Stimulated activated effector memory CD8-positive, alpha-beta T cell treated with anti-CD3 and anti-CD28 coated beads, Interleukin-12 subunit alpha, Interleukin-12 subunit beta, amount 100 ng/mL, for 72 hours (primary cell): ENCODE data around the gene ACAA2.
"Not testable (repeated sequence)": the region's sequence is repeated elsewhere in the genome, so short reads cannot be mapped to it uniquely, and the experiment has no call there.

ENCODE experiments used
- ATAC-seq: fragments of 150-1000 bp; cut with Tn5 transposase; 2 replicates; pipeline ENCODE4 v1.10.0; 2021
- DNase-seq, 2 donors: peaks; one replicate each; pipeline ENCODE4 v3.0.0; 2021 to 2022; ENCODE audit warnings: low spot score in 2 of 2
- H3K27ac Mint-ChIP-seq: one replicate; pipeline ENCODE4 v1.8.0; 2022; ENCODE audit warnings: mild to moderate bottlenecking, mixed read lengths
- H3K36me3 Mint-ChIP-seq: one replicate; pipeline ENCODE4 v1.8.0; 2022; ENCODE audit warnings: mild to moderate bottlenecking, mixed read lengths
- H3K4me1 Mint-ChIP-seq: one replicate; pipeline ENCODE4 v1.8.0; 2022; ENCODE audit warnings: mixed read lengths
- H3K4me3 Mint-ChIP-seq: one replicate; pipeline ENCODE4 v1.8.0; 2022; ENCODE audit warnings: mild to moderate bottlenecking, mixed read lengths
- H3K9me3 Mint-ChIP-seq: one replicate; pipeline ENCODE4 v1.8.0; 2022; ENCODE audit warnings: mixed read lengths

ACAA2 gene

DNA sequence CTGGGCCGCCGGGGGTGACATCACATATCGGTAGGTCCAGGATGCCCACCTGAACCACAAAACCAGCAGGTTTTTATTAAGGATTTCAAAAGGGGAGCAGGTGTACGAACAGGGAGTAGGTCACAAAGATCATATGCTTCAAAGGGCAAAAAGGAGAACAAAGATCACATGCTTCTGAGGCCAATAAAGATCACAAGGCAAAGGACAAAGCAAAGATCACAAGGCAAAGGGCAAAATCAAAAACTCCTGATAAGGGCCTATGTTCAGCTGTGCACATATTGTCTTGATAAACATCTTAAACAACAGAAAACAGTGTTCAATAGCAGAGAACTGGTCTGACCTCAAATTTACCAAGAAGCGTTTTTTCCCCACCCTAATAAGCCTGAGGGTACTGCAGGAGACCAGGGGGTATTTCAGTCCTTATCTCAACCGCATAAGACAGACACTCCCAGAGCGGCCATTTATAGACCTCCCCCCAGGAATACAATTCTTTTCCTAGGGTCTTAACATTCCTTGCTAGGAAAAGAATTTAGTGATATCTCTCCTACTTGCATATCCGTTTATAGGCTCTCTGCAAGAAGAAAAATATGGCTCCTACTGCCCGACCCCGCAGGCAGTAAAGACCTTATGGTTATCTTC is 4.7 kb downstream of the ACAA2 start:
- not testable (repeated sequence) for H3K27ac Mint-ChIP-seq, ATAC-seq, H3K9me3 Mint-ChIP-seq, H3K4me3 Mint-ChIP-seq, H3K36me3 Mint-ChIP-seq, DNase-seq
- H3K4me1 Mint-ChIP-seq = peaks cover 48% of the 10 kb centered on the region

- Mint-ChIP-seq H3K9me3 (no peaks in the 10 kb centered on the region), H3K27ac (no peak overlapping the region), H3K36me3 (peaks cover 35% of the 10 kb centered on the region), H3K4me1 (peaks cover 41% of the 10 kb centered on the region), H3K4me3 (no peak overlapping the region)
- ATAC-seq = no peak
- DNase-seq = no peak
Observed at GRCh38 chr18:49804096-49804495, 9.2 kb downstream of the ACAA2 start.

DNA sequence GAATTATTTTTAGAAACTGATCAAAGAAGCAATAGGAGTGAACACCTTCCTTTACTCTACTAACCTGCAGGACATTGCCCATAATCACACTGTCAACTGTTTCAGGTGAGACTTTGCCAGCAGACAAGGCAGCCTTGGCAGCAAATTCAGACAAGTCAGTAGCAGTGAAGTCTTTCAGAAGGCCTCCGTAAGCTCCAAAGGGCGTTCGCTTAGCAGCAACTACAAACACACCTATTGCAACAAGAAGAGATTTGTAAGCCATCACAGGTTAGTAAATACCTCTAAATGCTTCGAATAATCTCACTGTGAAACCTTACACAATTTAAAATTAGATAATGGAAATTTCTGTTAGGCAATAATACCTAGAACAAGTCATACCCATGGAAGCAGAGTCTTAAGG is 10.7 kb downstream of the ACAA2 start:
- no peaks in the 10 kb centered on the region for H3K9me3 Mint-ChIP-seq
- peaks cover 46% of the 10 kb centered on the region for H3K36me3 Mint-ChIP-seq
- DNase-seq = no peak
- ATAC-seq = no peak
- no peak overlapping the region for H3K4me3 Mint-ChIP-seq
- H3K27ac Mint-ChIP-seq = no peak overlapping the region
- H3K4me1 Mint-ChIP-seq = peaks cover 41% of the 10 kb centered on the region

- peaks cover 43% of the 10 kb centered on the region for H3K4me1 Mint-ChIP-seq
- H3K9me3 Mint-ChIP-seq, H3K4me3 Mint-ChIP-seq, H3K27ac Mint-ChIP-seq, DNase-seq, ATAC-seq: not testable (repeated sequence)
- H3K36me3 Mint-ChIP-seq = peaks cover 65% of the 10 kb centered on the region
Observed at GRCh38 chr18:49800491-49800890, 12.8 kb downstream of the ACAA2 start.

- not testable (repeated sequence) for DNase-seq, ATAC-seq, H3K27ac Mint-ChIP-seq, H3K9me3 Mint-ChIP-seq, H3K4me3 Mint-ChIP-seq
- Mint-ChIP-seq H3K4me1 (peaks cover 37% of the 10 kb centered on the region), H3K36me3 (peaks cover 72% of the 10 kb centered on the region)
Observed at GRCh38 chr18:49799806-49800205, 13.5 kb downstream of the ACAA2 start.

GRCh38 chr18:49798001-49798400 is 15.3 kb downstream of the ACAA2 start:
- Mint-ChIP-seq H3K36me3 (peaks cover 87% of the 10 kb centered on the region), H3K9me3 (no peaks in the 10 kb centered on the region), H3K4me1 (peaks cover 20% of the 10 kb centered on the region), H3K27ac (no peak overlapping the region), H3K4me3 (no peak overlapping the region)
- ATAC-seq (no peak), DNase-seq (no peak)

- peaks cover 16% of the 10 kb centered on the region for H3K4me1 Mint-ChIP-seq
- peaks cover 89% of the 10 kb centered on the region for H3K36me3 Mint-ChIP-seq
- DNase-seq (no peak), ATAC-seq (no peak)
- no peaks in the 10 kb centered on the region for H3K9me3 Mint-ChIP-seq
- no peak overlapping the region for H3K27ac Mint-ChIP-seq
- H3K4me3 Mint-ChIP-seq = no peak overlapping the region
Observed at GRCh38 chr18:49795612-49796552, 17.5 kb downstream of the ACAA2 start.

DNA sequence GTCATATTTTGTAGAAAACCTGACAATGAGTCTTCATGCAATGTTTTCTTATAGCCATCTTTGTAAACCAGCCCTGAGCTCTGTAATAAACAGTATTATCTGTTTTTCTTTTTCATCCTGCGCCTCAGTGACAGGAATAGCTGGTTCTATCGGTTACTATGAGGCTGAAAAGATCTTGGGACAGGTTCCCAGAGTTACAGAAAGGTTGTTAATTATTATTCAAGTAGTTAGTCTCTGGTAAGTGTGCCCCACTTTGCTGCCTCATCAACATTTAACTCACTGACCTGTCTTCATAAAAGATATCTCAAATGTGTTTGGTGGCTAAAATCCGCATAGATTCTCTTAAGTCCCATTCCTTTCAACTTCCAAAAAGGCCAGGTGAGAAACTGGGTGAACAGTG is 18.6 kb downstream of the ACAA2 start:
- no peak overlapping the region for H3K27ac Mint-ChIP-seq
- peaks cover 23% of the 10 kb centered on the region for H3K4me1 Mint-ChIP-seq
- no peaks in the 10 kb centered on the region for H3K9me3 Mint-ChIP-seq
- no peak for DNase-seq
- H3K4me3 Mint-ChIP-seq = no peak overlapping the region
- ATAC-seq = no peak
- peaks cover 94% of the 10 kb centered on the region for H3K36me3 Mint-ChIP-seq

DNA sequence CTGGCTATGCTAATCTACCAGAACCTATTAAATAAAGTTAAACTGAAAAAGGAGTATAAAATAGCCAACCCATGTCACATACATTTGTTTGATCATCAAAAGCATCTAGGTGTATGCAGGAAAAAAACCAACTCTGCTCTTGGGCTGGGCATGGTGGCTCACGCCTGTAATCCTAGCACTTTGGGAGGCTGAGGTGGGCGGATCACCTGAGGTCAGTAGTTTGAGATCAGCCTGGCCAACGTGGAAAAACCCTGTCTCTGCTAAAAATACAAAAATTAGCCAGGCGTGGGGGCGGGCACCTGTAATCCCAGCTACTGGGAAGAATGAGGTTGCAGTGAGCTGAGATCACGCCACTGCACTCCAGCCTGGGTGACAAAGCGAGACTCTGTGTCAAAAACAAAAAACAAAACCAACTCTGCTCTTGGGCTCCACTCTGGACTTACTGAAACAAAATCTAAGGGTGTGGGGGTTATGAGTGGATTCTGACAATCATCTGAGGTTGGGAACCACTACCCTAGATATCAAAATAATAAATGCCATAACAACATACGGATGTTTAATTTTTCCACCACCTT is 23.7 kb downstream of the ACAA2 start:
- peak; percentile 65 for ATAC-seq
- Mint-ChIP-seq H3K27ac (peak overlapping the region; percentile 81), H3K36me3 (peaks cover 83% of the 10 kb centered on the region), H3K4me1 (peaks cover 51% of the 10 kb centered on the region)
- not testable (repeated sequence) for H3K4me3 Mint-ChIP-seq, DNase-seq, H3K9me3 Mint-ChIP-seq

- peaks cover 83% of the 10 kb centered on the region for H3K36me3 Mint-ChIP-seq
Observed at GRCh38 chr18:49788327-49788898, 24.9 kb downstream of the ACAA2 start.

GRCh38 chr18:49786019-49786720 is 27.2 kb downstream of the ACAA2 start:
- Mint-ChIP-seq H3K4me3 (no peak overlapping the region), H3K9me3 (no peaks in the 10 kb centered on the region), H3K4me1 (peaks cover 60% of the 10 kb centered on the region), H3K36me3 (peaks cover 70% of the 10 kb centered on the region), H3K27ac (no peak overlapping the region)
- DNase-seq = no peak
- no peak for ATAC-seq

More at GRCh38 chr18:49788327-49788898, 24.9 kb downstream of the ACAA2 start:
- DNase-seq (no peak), ATAC-seq (peak; percentile 89)
- Mint-ChIP-seq H3K9me3 (no peaks in the 10 kb centered on the region), H3K4me1 (peaks cover 60% of the 10 kb centered on the region), H3K27ac (peak overlapping the region; percentile 81), H3K4me3 (peak overlapping the region; percentile 51)

- ATAC-seq = peak; percentile 73
- peaks cover 55% of the 10 kb centered on the region for H3K36me3 Mint-ChIP-seq
Observed at GRCh38 chr18:49784427-49785185, 28.7 kb downstream of the ACAA2 start.

DNA sequence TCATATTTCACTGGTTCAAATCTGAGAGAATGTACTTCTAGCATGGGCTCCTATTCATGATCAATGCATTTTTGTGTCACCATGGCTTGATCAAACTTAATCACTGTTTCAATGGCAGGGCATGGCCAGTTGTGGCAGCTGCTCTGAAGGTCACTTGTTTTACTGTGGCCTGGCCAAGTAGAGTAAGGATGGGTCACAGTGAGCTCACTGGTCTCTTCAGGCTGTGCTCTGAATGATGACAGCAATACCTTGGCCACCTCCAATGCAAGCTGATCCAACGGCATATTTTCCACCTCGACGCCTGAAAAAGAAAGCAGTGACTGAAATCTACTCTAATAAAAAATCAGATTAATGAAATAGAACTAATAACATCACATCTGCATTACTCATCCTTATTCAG is 29.7 kb downstream of the ACAA2 start:
- Mint-ChIP-seq H3K27ac (peak overlapping the region; percentile 62), H3K36me3 (peaks cover 51% of the 10 kb centered on the region), H3K4me1 (peaks cover 42% of the 10 kb centered on the region)
- not testable (repeated sequence) for H3K9me3 Mint-ChIP-seq, DNase-seq, ATAC-seq, H3K4me3 Mint-ChIP-seq

More at GRCh38 chr18:49784427-49785185, 28.7 kb downstream of the ACAA2 start:
- no peak for DNase-seq
- Mint-ChIP-seq H3K9me3 (no peaks in the 10 kb centered on the region), H3K4me1 (peaks cover 52% of the 10 kb centered on the region), H3K4me3 (no peak overlapping the region), H3K27ac (peak overlapping the region; percentile 62)

GRCh38 chr18:49778826-49779465 is 34.4 kb downstream of the ACAA2 start:
- Mint-ChIP-seq H3K4me3 (no peak overlapping the region), H3K27ac (no peak overlapping the region), H3K4me1 (peaks cover 4% of the 10 kb centered on the region), H3K9me3 (no peaks in the 10 kb centered on the region), H3K36me3 (peaks cover 20% of the 10 kb centered on the region)
- ATAC-seq = no peak
- DNase-seq = no peak
